Neural cell (in vitro differentiated cells): Measurements from ENCODE around the gene CHKB. TPM values are rescaled to one million over a fixed set of nuclear protein-coding genes. Genes with fewer than 3 reads are reported as not detected.

Source experiments
- H2AFZ ChIP-seq: fragments of 200-600, 300-800 bp; sonication (generic), shearing (Covaris generic); 2 replicates; pipeline ENCODE4 v1.6.0; 2014; ENCODE audit warnings: low read depth, mild to moderate bottlenecking, antibody characterized with exemption, low read length, moderate library complexity
- H3F3A ChIP-seq: fragments of 200-600 bp; shearing (Covaris generic); 2 replicates; pipeline ENCODE4 v1.6.1; 2016; ENCODE audit warnings: mild to moderate bottlenecking, moderate library complexity, mixed read lengths, antibody characterized with exemption, low read length; ENCODE audit not compliant: insufficient read depth, poor library complexity, severe bottlenecking
- H3K27ac ChIP-seq: fragments of 200-600, 300-800 bp; sonication (generic), shearing (Covaris generic); 2 replicates; pipeline ENCODE4 v1.5.1; 2014; ENCODE audit warnings: mild to moderate bottlenecking, low read length, moderate library complexity
- H3K27me3 ChIP-seq: fragments of 300-800, 200-600 bp; sonication (generic), shearing (Covaris generic); 2 replicates; pipeline ENCODE4 v1.6.0; 2014; ENCODE audit warnings: mild to moderate bottlenecking, low read depth, low read length, moderate library complexity; ENCODE audit not compliant: insufficient read depth
- H3K36me3 ChIP-seq: fragments of 300-800, 200-600 bp; sonication (generic), shearing (Covaris generic); 2 replicates; pipeline ENCODE4 v1.5.1; 2014; ENCODE audit warnings: mild to moderate bottlenecking, antibody characterized with exemption, low read length, moderate library complexity; ENCODE audit not compliant: insufficient read depth
- H3K4me2 ChIP-seq: fragments of 300-800, 200-600 bp; sonication (generic), shearing (Covaris generic); 2 replicates; pipeline ENCODE4 v1.6.0; 2014; ENCODE audit warnings: mild to moderate bottlenecking, low read length
- H3K4me3 ChIP-seq: fragments of 300-800, 200-600 bp; sonication (generic), shearing (Covaris generic); 2 replicates; pipeline ENCODE4 v1.5.1; 2014; ENCODE audit warnings: mild to moderate bottlenecking, low read length, moderate library complexity
- H3K79me2 ChIP-seq: fragments of 200-600 bp; shearing (Covaris generic); replicated peaks from 2 replicates; pipeline ENCODE4 v1.6.0; 2014; ENCODE audit warnings: mild to moderate bottlenecking, low read length, moderate library complexity; ENCODE audit not compliant: insufficient read depth
- H3K9ac ChIP-seq: fragments of 300-800, 200-600 bp; sonication (generic), shearing (Covaris generic); 2 replicates; pipeline ENCODE4 v1.6.1; 2016; ENCODE audit warnings: mild to moderate bottlenecking, low read length, mixed read lengths
- H3K9me2 ChIP-seq: fragments of 200-600 bp; shearing (Covaris generic); 2 replicates; pipeline ENCODE4 v1.6.1; 2016; ENCODE audit warnings: mild to moderate bottlenecking, low read length, mixed read lengths; ENCODE audit not compliant: insufficient read depth
- H3K9me3 ChIP-seq: fragments of 200-600, 300-800 bp; sonication (generic), shearing (Covaris generic); 2 replicates; pipeline ENCODE4 v1.6.1; 2016; ENCODE audit warnings: mild to moderate bottlenecking, mixed run types, low read length, moderate library complexity, mixed read lengths
- H4K20me1 ChIP-seq: fragments of 200-600 bp; shearing (Covaris generic); 2 replicates; pipeline ENCODE4 v1.6.1; 2016; ENCODE audit warnings: mild to moderate bottlenecking, mixed run types; ENCODE audit not compliant: insufficient read depth
- CTCF ChIP-seq: fragments of 450-650 bp; IDR thresholded peaks from 2 replicates; pipeline ENCODE4 v1.5.1; 2014; ENCODE audit warnings: antibody characterized with exemption, mild to moderate bottlenecking, moderate library complexity; ENCODE audit not compliant: poor library complexity, severe bottlenecking
- POLR2AphosphoS5 ChIP-seq: IDR thresholded peaks from 2 replicates; pipeline ENCODE4 v1.6.1; 2012
- SMC3 ChIP-seq: fragments of 450-650 bp; conservative IDR thresholded peaks from 2 replicates; pipeline ENCODE4 v1.6.1; 2014; ENCODE audit warnings: antibody characterized with exemption, mild to moderate bottlenecking, moderate library complexity; ENCODE audit not compliant: poor library complexity
- polyA plus RNA-seq: library from polyadenylated mRNA; depleted of rRNA; stranded (reverse); fragments of >200 nt; gene quantifications from 2 replicates; pipeline ENCODE4 v1.2.3, GENCODE V29; 2014

CHKB gene
- polyA plus RNA-seq, 1 donor from 2014 or later: 173 TPM

- H3K27me3 ChIP-seq: no peaks in the 10 kb centered on the region
- no peaks in the 10 kb centered on the region for H3K9me2 ChIP-seq
- peaks cover 8% of the 10 kb centered on the region for H3K79me2 ChIP-seq
- TF ChIP-seq CTCF: no peak
- no peaks in the 10 kb centered on the region for H3F3A ChIP-seq
- H3K4me3 ChIP-seq: no peak overlapping the region
- no peak overlapping the region for H2AFZ ChIP-seq
- H4K20me1 ChIP-seq: no peaks in the 10 kb centered on the region
- H3K27ac ChIP-seq: no peak overlapping the region
- H3K9me3 ChIP-seq: no peaks in the 10 kb centered on the region
- no peak overlapping the region for H3K9ac ChIP-seq
- H3K36me3 ChIP-seq: no peaks in the 10 kb centered on the region
- H3K4me2 ChIP-seq: no peak overlapping the region
These were observed 3.8 kb upstream of the CHKB start for GRCh38 chr22:50586416-50586815.

- no peaks in the 10 kb centered on the region for H3K27me3 ChIP-seq
- no peak overlapping the region for H3K4me2 ChIP-seq
- H2AFZ ChIP-seq: no peak overlapping the region
- no peak overlapping the region for H3K27ac ChIP-seq
- H4K20me1 ChIP-seq: no peaks in the 10 kb centered on the region
- no peaks in the 10 kb centered on the region for H3K9me3 ChIP-seq
- H3K9me2 ChIP-seq: no peaks in the 10 kb centered on the region
- TF ChIP-seq SMC3 (no peak), CTCF (no peak), POLR2AphosphoS5 (no peak)
- H3F3A ChIP-seq: no peaks in the 10 kb centered on the region
- no peaks in the 10 kb centered on the region for H3K36me3 ChIP-seq
- H3K9ac ChIP-seq: no peak overlapping the region
- peaks cover 9% of the 10 kb centered on the region for H3K79me2 ChIP-seq
- no peak overlapping the region for H3K4me3 ChIP-seq
These were observed 3.1 kb upstream of the CHKB start for GRCh38 chr22:50585781-50586180.

- Histone ChIP-seq H2AFZ (no peak overlapping the region), H3K27me3 (no peaks in the 10 kb centered on the region), H3K9me3 (no peaks in the 10 kb centered on the region), H3K27ac (no peak overlapping the region), H3K79me2 (peaks cover 9% of the 10 kb centered on the region), H3K4me3 (no peak overlapping the region), H3K36me3 (no peaks in the 10 kb centered on the region), H3K4me2 (no peak overlapping the region), H3K9me2 (no peaks in the 10 kb centered on the region), H4K20me1 (no peaks in the 10 kb centered on the region), H3F3A (no peaks in the 10 kb centered on the region), H3K9ac (no peak overlapping the region)
- no peak for TF ChIP-seq POLR2AphosphoS5
These were observed 2.6 kb upstream of the CHKB start for GRCh38 chr22:50585238-50585637.
